Stomach (tissue), 4 donors: ENCODE data around the gene COPZ2.

ENCODE experiments used
- CTCF ChIP-seq, 7 experiments: fragments of 450-650 bp in 4 of 7; fragments of 200-600 bp in 3 of 7; sonication (generic) in 3 of 7; IDR thresholded peaks; one replicate each; pipeline ENCODE4 v1.5.1; 2016 to 2019; ENCODE audit warnings: antibody characterized with exemption in 7 of 7, control low read depth in 2 of 7, mild to moderate bottlenecking in 1 of 7
- POLR2A ChIP-seq, 4 donors: fragments of 450-650 bp; IDR thresholded peaks; one replicate each; pipeline ENCODE4 v1.6.1; 2016; ENCODE audit warnings: antibody characterized with exemption in 4 of 4, control low read depth in 2 of 4, mild to moderate bottlenecking in 1 of 4, moderate library complexity in 1 of 4

- TF ChIP-seq CTCF (IDR thresholded peaks at IDR 0.05) (no peak), POLR2A (IDR thresholded peaks at IDR 0.05) (no peak)
Measured at GRCh38 chr17:48044851-48045250, 7.3 kb upstream of the COPZ2 start.
